Measurements from ENCODE around the gene PRSS22.

DNA sequence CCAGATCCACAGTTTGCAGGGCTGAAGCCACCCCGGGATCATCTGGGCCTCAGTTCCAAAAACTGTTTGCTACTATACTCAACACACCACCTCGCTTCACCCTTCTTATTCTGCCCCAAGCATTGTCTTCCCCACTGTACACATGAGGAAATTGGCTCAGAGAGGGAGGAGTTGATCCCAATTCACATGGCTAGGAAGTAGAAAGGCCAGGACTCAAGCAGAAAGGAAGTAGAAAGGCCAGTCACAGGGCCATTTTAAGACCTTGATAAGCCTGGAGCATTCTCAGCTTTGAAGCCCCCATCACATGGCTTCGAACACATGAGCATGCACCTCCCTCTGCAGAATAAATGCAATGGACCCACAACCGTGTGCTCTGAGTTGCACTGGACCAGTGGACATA, 7.7 kb upstream of the PRSS22 start:
- TF ChIP-seq, protein P1, sequence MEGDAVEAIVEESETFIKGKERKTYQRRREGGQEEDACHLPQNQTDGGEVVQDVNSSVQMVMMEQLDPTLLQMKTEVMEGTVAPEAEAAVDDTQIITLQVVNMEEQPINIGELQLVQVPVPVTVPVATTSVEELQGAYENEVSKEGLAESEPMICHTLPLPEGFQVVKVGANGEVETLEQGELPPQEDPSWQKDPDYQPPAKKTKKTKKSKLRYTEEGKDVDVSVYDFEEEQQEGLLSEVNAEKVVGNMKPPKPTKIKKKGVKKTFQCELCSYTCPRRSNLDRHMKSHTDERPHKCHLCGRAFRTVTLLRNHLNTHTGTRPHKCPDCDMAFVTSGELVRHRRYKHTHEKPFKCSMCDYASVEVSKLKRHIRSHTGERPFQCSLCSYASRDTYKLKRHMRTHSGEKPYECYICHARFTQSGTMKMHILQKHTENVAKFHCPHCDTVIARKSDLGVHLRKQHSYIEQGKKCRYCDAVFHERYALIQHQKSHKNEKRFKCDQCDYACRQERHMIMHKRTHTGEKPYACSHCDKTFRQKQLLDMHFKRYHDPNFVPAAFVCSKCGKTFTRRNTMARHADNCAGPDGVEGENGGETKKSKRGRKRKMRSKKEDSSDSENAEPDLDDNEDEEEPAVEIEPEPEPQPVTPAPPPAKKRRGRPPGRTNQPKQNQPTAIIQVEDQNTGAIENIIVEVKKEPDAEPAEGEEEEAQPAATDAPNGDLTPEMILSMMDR (conservative IDR thresholded peaks at IDR 0.05; ENCODE audit: low read depth in 2 of 2) = no peak
- TF ChIP-seq EZH2 (IDR thresholded peaks at IDR 0.05; ENCODE audit: low read depth, unreplicated experiment) (no peak), POLR2AphosphoS5 (IDR thresholded peaks at IDR 0.05; ENCODE audit: low read depth) (no peak), EZH2phosphoT487 (IDR thresholded peaks at IDR 0.05; ENCODE audit: unreplicated experiment) (no peak)
- TF ChIP-seq, protein P2, sequence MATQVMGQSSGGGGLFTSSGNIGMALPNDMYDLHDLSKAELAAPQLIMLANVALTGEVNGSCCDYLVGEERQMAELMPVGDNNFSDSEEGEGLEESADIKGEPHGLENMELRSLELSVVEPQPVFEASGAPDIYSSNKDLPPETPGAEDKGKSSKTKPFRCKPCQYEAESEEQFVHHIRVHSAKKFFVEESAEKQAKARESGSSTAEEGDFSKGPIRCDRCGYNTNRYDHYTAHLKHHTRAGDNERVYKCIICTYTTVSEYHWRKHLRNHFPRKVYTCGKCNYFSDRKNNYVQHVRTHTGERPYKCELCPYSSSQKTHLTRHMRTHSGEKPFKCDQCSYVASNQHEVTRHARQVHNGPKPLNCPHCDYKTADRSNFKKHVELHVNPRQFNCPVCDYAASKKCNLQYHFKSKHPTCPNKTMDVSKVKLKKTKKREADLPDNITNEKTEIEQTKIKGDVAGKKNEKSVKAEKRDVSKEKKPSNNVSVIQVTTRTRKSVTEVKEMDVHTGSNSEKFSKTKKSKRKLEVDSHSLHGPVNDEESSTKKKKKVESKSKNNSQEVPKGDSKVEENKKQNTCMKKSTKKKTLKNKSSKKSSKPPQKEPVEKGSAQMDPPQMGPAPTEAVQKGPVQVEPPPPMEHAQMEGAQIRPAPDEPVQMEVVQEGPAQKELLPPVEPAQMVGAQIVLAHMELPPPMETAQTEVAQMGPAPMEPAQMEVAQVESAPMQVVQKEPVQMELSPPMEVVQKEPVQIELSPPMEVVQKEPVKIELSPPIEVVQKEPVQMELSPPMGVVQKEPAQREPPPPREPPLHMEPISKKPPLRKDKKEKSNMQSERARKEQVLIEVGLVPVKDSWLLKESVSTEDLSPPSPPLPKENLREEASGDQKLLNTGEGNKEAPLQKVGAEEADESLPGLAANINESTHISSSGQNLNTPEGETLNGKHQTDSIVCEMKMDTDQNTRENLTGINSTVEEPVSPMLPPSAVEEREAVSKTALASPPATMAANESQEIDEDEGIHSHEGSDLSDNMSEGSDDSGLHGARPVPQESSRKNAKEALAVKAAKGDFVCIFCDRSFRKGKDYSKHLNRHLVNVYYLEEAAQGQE (IDR thresholded peaks at IDR 0.05; ENCODE audit: unreplicated experiment) = no peak
- TF ChIP-seq, protein P3, sequence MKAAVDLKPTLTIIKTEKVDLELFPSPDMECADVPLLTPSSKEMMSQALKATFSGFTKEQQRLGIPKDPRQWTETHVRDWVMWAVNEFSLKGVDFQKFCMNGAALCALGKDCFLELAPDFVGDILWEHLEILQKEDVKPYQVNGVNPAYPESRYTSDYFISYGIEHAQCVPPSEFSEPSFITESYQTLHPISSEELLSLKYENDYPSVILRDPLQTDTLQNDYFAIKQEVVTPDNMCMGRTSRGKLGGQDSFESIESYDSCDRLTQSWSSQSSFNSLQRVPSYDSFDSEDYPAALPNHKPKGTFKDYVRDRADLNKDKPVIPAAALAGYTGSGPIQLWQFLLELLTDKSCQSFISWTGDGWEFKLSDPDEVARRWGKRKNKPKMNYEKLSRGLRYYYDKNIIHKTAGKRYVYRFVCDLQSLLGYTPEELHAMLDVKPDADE (IDR thresholded peaks at IDR 0.05) = no peak

All from GM23338 (cell line).